ENCODE results near the gene SGF29. TPM values are rescaled to one million over a fixed set of nuclear protein-coding genes. Genes with fewer than 3 reads are reported as not detected.

The SGF29 gene
- polyA plus RNA-seq, 3 donors, result 14.0 to 24.3 (median 18.8) TPM

- intact Hi-C loops (cut with micrococcal nuclease), result loop anchor here in 1 of 2 donors (5.0 kb wide), 1 partner anchor 49 kb away; no protein-coding TSS in a partner anchor
Measured at GRCh38 chr16:28546626-28547025, 7.1 kb upstream of the SGF29 start.

GRCh38 chr16:28548306-28548802, 5.4 kb upstream of the SGF29 start:
- no peak overlapping the region for H3K4me3 Mint-ChIP-seq

More at GRCh38 chr16:28546626-28547025, 7.1 kb upstream of the SGF29 start:
- peaks cover 33% of the 10 kb centered on the region for H3K4me1 Mint-ChIP-seq
- Histone ChIP-seq H3K27ac (ENCODE audit: low read depth in 1 of 2, low read length in 2 of 2) (no peak overlapping the region), H3K4me1 (ENCODE audit: control insufficient read depth in 1 of 2, insufficient read depth in 2 of 2, low read length in 2 of 2) (peaks cover 28 to 38% of the 10 kb centered on the region in 2 donors), H3K4me3 (replicated peaks in 1 of 3; ENCODE audit: low read depth in 2 of 3, low read length in 3 of 3) (no peak overlapping the region), H3K36me3 (replicated peaks in 1 of 2; ENCODE audit: control insufficient read depth in 1 of 2, insufficient read depth in 2 of 2, low read length in 2 of 2) (no peaks in the 10 kb centered on the region), H3K9ac (ENCODE audit: insufficient read depth, low read length, poor library complexity, severe bottlenecking) (no peak overlapping the region), H3K4me2 (replicated peaks; ENCODE audit: extremely low read depth, low read length, poor library complexity, severe bottlenecking) (no peak overlapping the region), H3K9me3 (replicated peaks in 1 of 2; ENCODE audit: control insufficient read depth in 1 of 2, insufficient read depth in 1 of 2, low read length in 2 of 2) (no peaks in the 10 kb centered on the region), H4K20me1 (ENCODE audit: insufficient read depth, low read length) (no peaks in the 10 kb centered on the region), H3K79me2 (ENCODE audit: insufficient read depth, low read length) (no peaks in the 10 kb centered on the region), H2AFZ (ENCODE audit: insufficient read depth, low read depth, low read length, poor library complexity, severe bottlenecking) (no peak overlapping the region), H3K27me3 (ENCODE audit: control insufficient read depth in 2 of 2, insufficient read depth in 2 of 2, low read length in 2 of 2) (no peaks in the 10 kb centered on the region)
- no peak overlapping the region for H3K4me3 Mint-ChIP-seq
- WGBS (ENCODE audit: insufficient coverage), result 75% methylated on average over 2 of the region's 7 CpGs
- no peaks in the 10 kb centered on the region for H3K9me3 Mint-ChIP-seq
- H3K36me3 Mint-ChIP-seq, result no peaks in the 10 kb centered on the region
- TF ChIP-seq CTCF (IDR thresholded peaks at IDR 0.05), result no peak
- peaks cover 1 to 7% (median 2%) of the 10 kb centered on the region in 3 donors for H3K27me3 Mint-ChIP-seq (ENCODE audit: low read depth in 3 of 3)
- no peak for DNase-seq
- H3K27ac Mint-ChIP-seq, result no peak overlapping the region

More at GRCh38 chr16:28548306-28548802, 5.4 kb upstream of the SGF29 start:
- Histone ChIP-seq H4K20me1 (ENCODE audit: insufficient read depth, low read length) (no peaks in the 10 kb centered on the region), H3K9me3 (replicated peaks in 1 of 2; ENCODE audit: control insufficient read depth in 1 of 2, insufficient read depth in 1 of 2, low read length in 2 of 2) (no peaks in the 10 kb centered on the region), H3K36me3 (replicated peaks in 1 of 2; ENCODE audit: control insufficient read depth in 1 of 2, insufficient read depth in 2 of 2, low read length in 2 of 2) (no peaks in the 10 kb centered on the region), H2AFZ (ENCODE audit: insufficient read depth, low read depth, low read length, poor library complexity, severe bottlenecking) (no peak overlapping the region), H3K4me1 (ENCODE audit: control insufficient read depth in 1 of 2, insufficient read depth in 2 of 2, low read length in 2 of 2) (peaks cover 19 to 28% of the 10 kb centered on the region in 2 donors), H3K9ac (ENCODE audit: insufficient read depth, low read length, poor library complexity, severe bottlenecking) (no peak overlapping the region), H3K4me2 (replicated peaks; ENCODE audit: extremely low read depth, low read length, poor library complexity, severe bottlenecking) (no peak overlapping the region), H3K4me3 (replicated peaks in 1 of 3; ENCODE audit: low read depth in 2 of 3, low read length in 3 of 3) (no peak overlapping the region), H3K27me3 (ENCODE audit: control insufficient read depth in 2 of 2, insufficient read depth in 2 of 2, low read length in 2 of 2) (no peaks in the 10 kb centered on the region), H3K27ac (ENCODE audit: low read depth in 1 of 2, low read length in 2 of 2) (no peak overlapping the region), H3K79me2 (ENCODE audit: insufficient read depth, low read length) (no peaks in the 10 kb centered on the region)
- no peaks in the 10 kb centered on the region for H3K9me3 Mint-ChIP-seq
- intact Hi-C loops (cut with micrococcal nuclease), result loop anchor here in 1 of 2 donors (5.0 kb wide), 1 partner anchor 51 kb away; no protein-coding TSS in a partner anchor
- TF ChIP-seq CTCF (IDR thresholded peaks at IDR 0.05), result no peak
- peaks cover 19% of the 10 kb centered on the region for H3K4me1 Mint-ChIP-seq
- DNase-seq, result no peak
- peaks cover 0 to 7% (median 0%) of the 10 kb centered on the region in 3 donors for H3K27me3 Mint-ChIP-seq (ENCODE audit: low read depth in 3 of 3)
- H3K36me3 Mint-ChIP-seq, result no peaks in the 10 kb centered on the region
- WGBS (ENCODE audit: insufficient coverage), result 82% methylated on average over 8 of the region's 14 CpGs
- H3K27ac Mint-ChIP-seq, result peak overlapping the region in 1 of 7 donors; percentile 23

All from CD14-positive monocyte (primary cell).